Calu3 (cell line): ENCODE data around the gene ZNF532. TPM values are rescaled to one million over a fixed set of nuclear protein-coding genes. Genes with fewer than 3 reads are reported as not detected.

ENCODE experiments used
- BruUV-seq: library from RNA; stranded (reverse); fragments of 400-500 nt; replicated peaks from 2 replicates; lab custom pipeline; 2021; lab: Mats Ljungman, UMichigan
- CTCF ChIA-PET: fragments of 300-600 bp; sonication (Branson Sonifier 250); formaldehyde crosslinking; loops from one replicate; lab custom pipeline; 2022; ENCODE audit warnings: antibody characterized with exemption; lab: Charles Lee
- DNase-seq: peaks from one replicate; pipeline ENCODE4 v3.0.0; 2022
- H3K27ac Mint-ChIP-seq: one replicate; pipeline ENCODE4 v1.8.0; 2022; ENCODE audit warnings: mixed read lengths; ENCODE audit not compliant: unreplicated experiment
- H3K27me3 Mint-ChIP-seq: one replicate; pipeline ENCODE4 v1.8.0; 2022; ENCODE audit warnings: mixed read lengths; ENCODE audit not compliant: unreplicated experiment
- H3K36me3 Mint-ChIP-seq: one replicate; pipeline ENCODE4 v1.8.0; 2022; ENCODE audit warnings: mild to moderate bottlenecking, moderate library complexity, mixed read lengths; ENCODE audit not compliant: insufficient read depth, unreplicated experiment
- H3K4me1 Mint-ChIP-seq: one replicate; pipeline ENCODE4 v1.8.0; 2022; ENCODE audit warnings: mild to moderate bottlenecking, low read depth, mixed read lengths; ENCODE audit not compliant: unreplicated experiment
- H3K4me3 Mint-ChIP-seq: one replicate; pipeline ENCODE4 v1.8.0; 2022; ENCODE audit warnings: mild to moderate bottlenecking, low read depth, moderate library complexity, mixed read lengths; ENCODE audit not compliant: unreplicated experiment
- H3K9me3 Mint-ChIP-seq: one replicate; pipeline ENCODE4 v1.8.0; 2022; ENCODE audit warnings: low read depth, mixed read lengths; ENCODE audit not compliant: unreplicated experiment
- intact Hi-C: fragments of 100-400 bp; cut with micrococcal nuclease; formaldehyde crosslinking; loops from one replicate; pipeline ENCODE4 v1.10.0; 2022; ENCODE audit not compliant: unreplicated experiment
- total RNA-seq: library from RNA; stranded (reverse); gene quantifications from 2 replicates; pipeline ENCODE4 v1.2.3, GENCODE V29; 2022
- TF ChIP-seq, protein P1 (sequence below): fragments of 200-600 bp; IDR thresholded peaks from one replicate; pipeline ENCODE4 v1.8.0; 2022; ENCODE audit warnings: antibody characterized with exemption; ENCODE audit not compliant: unreplicated experiment

ZNF532 gene
- total RNA-seq, 1 experiment from 2014 or later, result 150 TPM

- Mint-ChIP-seq H3K4me1 (no peaks in the 10 kb centered on the region), H3K9me3 (no peaks in the 10 kb centered on the region), H3K27me3 (no peaks in the 10 kb centered on the region), H3K4me3 (no peak overlapping the region), H3K36me3 (peaks cover 38% of the 10 kb centered on the region), H3K27ac (no peak overlapping the region)
- no peak for DNase-seq
- BruUV-seq, result no TSS peak
- TF ChIP-seq, protein P1, sequence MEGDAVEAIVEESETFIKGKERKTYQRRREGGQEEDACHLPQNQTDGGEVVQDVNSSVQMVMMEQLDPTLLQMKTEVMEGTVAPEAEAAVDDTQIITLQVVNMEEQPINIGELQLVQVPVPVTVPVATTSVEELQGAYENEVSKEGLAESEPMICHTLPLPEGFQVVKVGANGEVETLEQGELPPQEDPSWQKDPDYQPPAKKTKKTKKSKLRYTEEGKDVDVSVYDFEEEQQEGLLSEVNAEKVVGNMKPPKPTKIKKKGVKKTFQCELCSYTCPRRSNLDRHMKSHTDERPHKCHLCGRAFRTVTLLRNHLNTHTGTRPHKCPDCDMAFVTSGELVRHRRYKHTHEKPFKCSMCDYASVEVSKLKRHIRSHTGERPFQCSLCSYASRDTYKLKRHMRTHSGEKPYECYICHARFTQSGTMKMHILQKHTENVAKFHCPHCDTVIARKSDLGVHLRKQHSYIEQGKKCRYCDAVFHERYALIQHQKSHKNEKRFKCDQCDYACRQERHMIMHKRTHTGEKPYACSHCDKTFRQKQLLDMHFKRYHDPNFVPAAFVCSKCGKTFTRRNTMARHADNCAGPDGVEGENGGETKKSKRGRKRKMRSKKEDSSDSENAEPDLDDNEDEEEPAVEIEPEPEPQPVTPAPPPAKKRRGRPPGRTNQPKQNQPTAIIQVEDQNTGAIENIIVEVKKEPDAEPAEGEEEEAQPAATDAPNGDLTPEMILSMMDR, result no peak
- CTCF ChIA-PET, result no interaction called here
- intact Hi-C loops, result no loop called here
Measured at GRCh38 chr18:58967751-58968254, 103.1 kb downstream of the ZNF532 start.

- no peaks in the 10 kb centered on the region for H3K27me3 Mint-ChIP-seq
- DNase-seq, result no peak
- intact Hi-C loops, result no loop called here
- H3K36me3 Mint-ChIP-seq, result peaks cover 41% of the 10 kb centered on the region
- H3K4me1 Mint-ChIP-seq, result peaks cover 18% of the 10 kb centered on the region
- no peak overlapping the region for H3K4me3 Mint-ChIP-seq
- no peak overlapping the region for H3K27ac Mint-ChIP-seq
- no TSS peak for BruUV-seq
- TF ChIP-seq, protein P1, result no peak
- CTCF ChIA-PET, result no interaction called here
- H3K9me3 Mint-ChIP-seq, result no peaks in the 10 kb centered on the region
Measured at GRCh38 chr18:58970943-58971790, 106.5 kb downstream of the ZNF532 start.

- no peak for DNase-seq
- peaks cover 18% of the 10 kb centered on the region for H3K4me1 Mint-ChIP-seq
- H3K27ac Mint-ChIP-seq, result no peak overlapping the region
- BruUV-seq, result no TSS peak
- no peak overlapping the region for H3K4me3 Mint-ChIP-seq
- no peaks in the 10 kb centered on the region for H3K9me3 Mint-ChIP-seq
- intact Hi-C loops, result no loop called here
- TF ChIP-seq, protein P1, result no peak
- no peaks in the 10 kb centered on the region for H3K27me3 Mint-ChIP-seq
- peaks cover 34% of the 10 kb centered on the region for H3K36me3 Mint-ChIP-seq
- CTCF ChIA-PET, result interaction anchor here (1.0 kb wide), 1 partner anchor 9 kb away, joined by 3 read pairs; no protein-coding TSS in a partner anchor
Measured at GRCh38 chr18:58975296-58975695, 110.6 kb downstream of the ZNF532 start.

DNA sequence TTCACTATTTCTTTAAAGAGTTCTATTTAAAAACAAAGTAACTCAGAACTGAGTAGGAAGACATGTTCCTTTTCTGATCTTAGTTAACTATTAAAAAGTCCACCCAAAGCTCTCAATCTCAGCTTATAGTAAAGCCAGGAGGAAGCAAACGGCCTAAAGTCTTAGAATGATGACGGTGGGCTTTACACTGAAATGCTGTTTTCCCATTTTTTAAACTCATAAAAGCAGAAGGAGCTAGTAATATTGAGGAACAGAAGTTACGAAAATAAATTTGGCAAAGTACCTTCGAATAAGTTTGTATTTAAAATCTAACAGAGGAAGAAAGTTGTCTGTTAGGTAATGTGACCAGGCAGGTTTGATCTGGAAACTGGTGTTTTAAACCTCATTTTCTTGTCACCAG lies 111.1 kb downstream of the ZNF532 start:
- CTCF ChIA-PET, result no interaction called here

More for the DNA sequence above, 111.1 kb downstream of the ZNF532 start:
- H3K36me3 Mint-ChIP-seq, result peaks cover 35% of the 10 kb centered on the region
- H3K9me3 Mint-ChIP-seq, result no peaks in the 10 kb centered on the region
- no peaks in the 10 kb centered on the region for H3K27me3 Mint-ChIP-seq
- no TSS peak for BruUV-seq
- H3K4me1 Mint-ChIP-seq, result peaks cover 18% of the 10 kb centered on the region
- H3K27ac Mint-ChIP-seq, result no peak overlapping the region
- no peak for DNase-seq
- TF ChIP-seq, protein P1, result no peak
- H3K4me3 Mint-ChIP-seq, result no peak overlapping the region
- intact Hi-C loops, result no loop called here
